ENCODE data around the gene REG4.
"Not testable (repeated sequence)": the region's sequence is repeated elsewhere in the genome, so short reads cannot be mapped to it uniquely, and the experiment has no call there.

The REG4 gene

GRCh38 chr1:119811387-119811786 lies at the start of gene REG4:
Gene REG4 (minus strand): TSS chr1:119811460. CDS start chr1:119808769, 2,691 bp downstream.
- no peak for DNase-seq

GRCh38 chr1:119859647-119860046 lies 48.4 kb upstream of the REG4 start:
- no peak for DNase-seq

GRCh38 chr1:119858556-119859214 lies 47.4 kb upstream of the REG4 start:
- not testable (repeated sequence) for DNase-seq

- no peak for DNase-seq
Measured at GRCh38 chr1:119858126-119858525, 46.9 kb upstream of the REG4 start.

GRCh38 chr1:119853155-119853554 lies 41.9 kb upstream of the REG4 start:
- no peak for DNase-seq

- not testable (repeated sequence) for DNase-seq
Measured at GRCh38 chr1:119844206-119844605, 32.9 kb upstream of the REG4 start.

- no peak for DNase-seq
Measured at GRCh38 chr1:119841306-119841705, 30.0 kb upstream of the REG4 start.

- DNase-seq = no peak
Measured at GRCh38 chr1:119840745-119841144, 29.5 kb upstream of the REG4 start.

GRCh38 chr1:119838236-119838635 lies 27.0 kb upstream of the REG4 start:
- DNase-seq = no peak

GRCh38 chr1:119834990-119835389 lies 23.7 kb upstream of the REG4 start:
- DNase-seq = no peak

- no peak for DNase-seq
Measured at GRCh38 chr1:119831027-119831426, 19.8 kb upstream of the REG4 start.

GRCh38 chr1:119829625-119830024 lies 18.4 kb upstream of the REG4 start:
- DNase-seq = peak; percentile 48

GRCh38 chr1:119829006-119829405 lies 17.7 kb upstream of the REG4 start:
- not testable (repeated sequence) for DNase-seq

- no peak for DNase-seq
Measured at GRCh38 chr1:119828266-119828665, 17.0 kb upstream of the REG4 start.

GRCh38 chr1:119827010-119827409 lies 15.8 kb upstream of the REG4 start:
- DNase-seq = no peak

- DNase-seq = no peak
Measured at GRCh38 chr1:119822406-119822805, 11.1 kb upstream of the REG4 start.

GRCh38 chr1:119818181-119818580 lies 6.9 kb upstream of the REG4 start:
- no peak for DNase-seq

GRCh38 chr1:119816407-119816806 lies 5.1 kb upstream of the REG4 start:
- no peak for DNase-seq

- DNase-seq = no peak
Measured at GRCh38 chr1:119815928-119816327, 4.7 kb upstream of the REG4 start.

- no peak for DNase-seq
Measured at GRCh38 chr1:119815361-119815760, 4.1 kb upstream of the REG4 start.

GRCh38 chr1:119814288-119814687 lies 3.0 kb upstream of the REG4 start:
- DNase-seq = no peak

- no peak for DNase-seq
Measured at GRCh38 chr1:119811985-119812557, 811 bp upstream of the REG4 start.

GRCh38 chr1:119808972-119809550 lies 2.2 kb downstream of the REG4 start:
- DNase-seq = peak; percentile 50

GRCh38 chr1:119808491-119808890 lies 2.8 kb downstream of the REG4 start:
- no peak for DNase-seq

- DNase-seq = no peak
Measured at GRCh38 chr1:119806489-119806888, 4.8 kb downstream of the REG4 start.
